C4-2B (cell line): Measurements from ENCODE around the gene TMPRSS5.

ENCODE experiments used
- H3K27ac ChIP-seq: fragments of 450-650 bp; 2 replicates; pipeline ENCODE4 v1.5.1; 2017
- ZFX ChIP-seq: fragments of 450-650 bp; IDR thresholded peaks from 2 replicates; pipeline ENCODE4 v1.6.1; 2017
- TF ChIP-seq, protein P1 (sequence below): fragments of 450-650 bp; conservative IDR thresholded peaks from 2 replicates; pipeline ENCODE4 v1.5.1; 2017; ENCODE audit warnings: mild to moderate bottlenecking

The TMPRSS5 gene

GRCh38 chr11:113637636-113638035, 68.5 kb downstream of the TMPRSS5 start:
- no peak for TF ChIP-seq ZFX
- TF ChIP-seq, protein P1, sequence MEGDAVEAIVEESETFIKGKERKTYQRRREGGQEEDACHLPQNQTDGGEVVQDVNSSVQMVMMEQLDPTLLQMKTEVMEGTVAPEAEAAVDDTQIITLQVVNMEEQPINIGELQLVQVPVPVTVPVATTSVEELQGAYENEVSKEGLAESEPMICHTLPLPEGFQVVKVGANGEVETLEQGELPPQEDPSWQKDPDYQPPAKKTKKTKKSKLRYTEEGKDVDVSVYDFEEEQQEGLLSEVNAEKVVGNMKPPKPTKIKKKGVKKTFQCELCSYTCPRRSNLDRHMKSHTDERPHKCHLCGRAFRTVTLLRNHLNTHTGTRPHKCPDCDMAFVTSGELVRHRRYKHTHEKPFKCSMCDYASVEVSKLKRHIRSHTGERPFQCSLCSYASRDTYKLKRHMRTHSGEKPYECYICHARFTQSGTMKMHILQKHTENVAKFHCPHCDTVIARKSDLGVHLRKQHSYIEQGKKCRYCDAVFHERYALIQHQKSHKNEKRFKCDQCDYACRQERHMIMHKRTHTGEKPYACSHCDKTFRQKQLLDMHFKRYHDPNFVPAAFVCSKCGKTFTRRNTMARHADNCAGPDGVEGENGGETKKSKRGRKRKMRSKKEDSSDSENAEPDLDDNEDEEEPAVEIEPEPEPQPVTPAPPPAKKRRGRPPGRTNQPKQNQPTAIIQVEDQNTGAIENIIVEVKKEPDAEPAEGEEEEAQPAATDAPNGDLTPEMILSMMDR: no peak
- H3K27ac ChIP-seq: no peak overlapping the region
